ENCODE data around the gene IRF2BPL.

DNA sequence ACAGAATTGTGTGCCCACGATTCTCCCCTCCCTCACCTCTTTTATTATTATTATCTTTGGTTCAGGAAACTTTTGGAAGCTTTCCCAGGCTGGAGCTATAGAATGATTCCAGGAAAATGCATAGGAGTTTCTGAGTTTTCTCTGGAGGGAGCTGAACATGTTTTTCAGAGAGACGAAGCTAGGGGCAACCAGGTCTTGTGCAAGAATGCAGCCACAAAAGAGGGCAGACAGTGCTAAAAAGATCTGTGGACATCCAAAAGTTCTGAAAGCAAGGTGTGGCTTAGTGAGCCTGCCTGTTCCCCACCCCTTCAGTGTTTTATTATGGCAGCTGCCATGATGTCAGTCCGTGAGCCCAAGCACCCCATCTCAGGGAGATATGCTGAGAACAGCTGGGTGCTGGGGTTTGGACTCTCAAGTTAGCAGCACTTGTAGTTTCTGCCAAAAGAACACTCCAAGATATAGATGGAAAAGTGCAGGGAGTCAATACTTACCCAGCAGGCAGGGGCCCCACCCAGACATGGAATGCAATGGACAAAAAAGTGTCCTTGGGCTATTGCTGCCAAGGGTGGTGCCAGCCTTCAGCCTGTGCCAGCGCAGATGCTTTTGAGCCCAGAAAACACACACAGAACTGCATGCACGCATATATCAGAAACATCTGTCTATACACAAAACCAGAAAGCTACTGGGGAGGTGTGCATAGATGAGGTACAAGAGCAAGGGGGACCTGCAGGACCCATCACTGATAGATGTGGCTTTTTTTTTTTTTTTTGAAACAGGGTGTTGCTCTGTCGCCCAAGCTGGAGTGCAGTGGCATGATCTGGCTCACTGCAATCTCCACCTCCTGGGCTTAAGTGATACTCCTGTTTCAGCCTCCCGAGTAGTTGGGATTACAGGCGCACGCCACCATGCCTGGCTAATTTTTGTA is 17.0 kb upstream of the IRF2BPL start:
- TF ChIP-seq, protein P1, sequence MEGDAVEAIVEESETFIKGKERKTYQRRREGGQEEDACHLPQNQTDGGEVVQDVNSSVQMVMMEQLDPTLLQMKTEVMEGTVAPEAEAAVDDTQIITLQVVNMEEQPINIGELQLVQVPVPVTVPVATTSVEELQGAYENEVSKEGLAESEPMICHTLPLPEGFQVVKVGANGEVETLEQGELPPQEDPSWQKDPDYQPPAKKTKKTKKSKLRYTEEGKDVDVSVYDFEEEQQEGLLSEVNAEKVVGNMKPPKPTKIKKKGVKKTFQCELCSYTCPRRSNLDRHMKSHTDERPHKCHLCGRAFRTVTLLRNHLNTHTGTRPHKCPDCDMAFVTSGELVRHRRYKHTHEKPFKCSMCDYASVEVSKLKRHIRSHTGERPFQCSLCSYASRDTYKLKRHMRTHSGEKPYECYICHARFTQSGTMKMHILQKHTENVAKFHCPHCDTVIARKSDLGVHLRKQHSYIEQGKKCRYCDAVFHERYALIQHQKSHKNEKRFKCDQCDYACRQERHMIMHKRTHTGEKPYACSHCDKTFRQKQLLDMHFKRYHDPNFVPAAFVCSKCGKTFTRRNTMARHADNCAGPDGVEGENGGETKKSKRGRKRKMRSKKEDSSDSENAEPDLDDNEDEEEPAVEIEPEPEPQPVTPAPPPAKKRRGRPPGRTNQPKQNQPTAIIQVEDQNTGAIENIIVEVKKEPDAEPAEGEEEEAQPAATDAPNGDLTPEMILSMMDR (conservative IDR thresholded peaks at IDR 0.05; ENCODE audit: low read length), result no peak
- no peak for TF ChIP-seq EZH2phosphoT487 (IDR thresholded peaks at IDR 0.05; ENCODE audit: borderline replicate concordance, low read depth, low read length)

All from OCI-LY7 (cell line).